ENCODE results near the gene HCFC1. TPM values are rescaled to one million over a fixed set of nuclear protein-coding genes. Genes with fewer than 3 reads are reported as not detected.

The HCFC1 gene
- total and polyA plus RNA-seq, 2 experiments from 2014 or later, result 12.6 to 26.4 TPM

DNA sequence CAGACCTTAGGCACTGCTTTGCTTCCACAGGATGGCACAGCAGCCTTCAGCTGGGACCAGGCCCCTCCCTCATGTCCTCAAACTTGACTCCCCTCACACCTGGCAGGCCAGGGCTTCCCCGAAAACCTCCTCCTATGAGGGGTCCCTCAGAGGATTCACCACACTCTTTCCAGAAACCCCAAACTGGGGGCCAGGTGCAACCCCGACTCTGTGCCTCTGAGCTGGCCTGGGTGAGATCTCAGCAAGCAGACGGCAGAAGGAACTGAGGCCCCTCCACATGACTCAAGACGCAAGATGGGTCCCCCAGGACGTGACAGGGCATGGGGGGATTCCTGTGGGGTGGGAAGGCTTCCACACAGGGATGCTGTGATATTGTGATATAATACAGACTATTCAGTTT lies 6.2 kb downstream of the HCFC1 start:
- no peak overlapping the region for H3K4me3 ChIP-seq
- no peak for DNase-seq
- H3K9me2 ChIP-seq (ENCODE audit: insufficient read depth), result no peaks in the 10 kb centered on the region
- H3K27ac ChIP-seq, result no peak overlapping the region
- no peaks in the 10 kb centered on the region for H3K27me3 ChIP-seq (replicated peaks; ENCODE audit: insufficient read depth)
- H3K9ac ChIP-seq, result no peak overlapping the region
- TF ChIP-seq EZH2phosphoT487 (IDR thresholded peaks at IDR 0.05; ENCODE audit: insufficient read depth, low read depth) (no peak), EZH2 (IDR thresholded peaks at IDR 0.05; ENCODE audit: insufficient read depth, poor library complexity, severe bottlenecking) (no peak)
- no peak overlapping the region for H3K4me2 ChIP-seq (ENCODE audit: unreplicated experiment)
- no peak overlapping the region for H2AFZ ChIP-seq
- in situ Hi-C loops (cut with MboI), result no loop called here
- H3K36me3 ChIP-seq (ENCODE audit: low read depth), result no peaks in the 10 kb centered on the region; the same call in 1 of the 2 replicates
- peaks cover 85% of the 10 kb centered on the region for H3K79me2 ChIP-seq (ENCODE audit: insufficient read depth)
- no peaks in the 10 kb centered on the region for H3K9me3 ChIP-seq (ENCODE audit: low read depth)
- 80 to 91% methylated on average over 4 to 5 of the region's 5 CpGs for WGBS, 2 experiments (ENCODE audit: low coverage in 1 of 2, low lambda C conversion rate in 2 of 2, missing lambda C conversion rate in 2 of 2)
- H4K20me1 ChIP-seq (ENCODE audit: insufficient read depth), result no peaks in the 10 kb centered on the region
- peaks cover 24% of the 10 kb centered on the region for H3K4me1 ChIP-seq (ENCODE audit: insufficient read depth)
- 0 out of 2 replicates have a peak, but pooled peaks cover 4% of the 10 kb centered on the region for H3F3A ChIP-seq (ENCODE audit: insufficient read depth)

DNA sequence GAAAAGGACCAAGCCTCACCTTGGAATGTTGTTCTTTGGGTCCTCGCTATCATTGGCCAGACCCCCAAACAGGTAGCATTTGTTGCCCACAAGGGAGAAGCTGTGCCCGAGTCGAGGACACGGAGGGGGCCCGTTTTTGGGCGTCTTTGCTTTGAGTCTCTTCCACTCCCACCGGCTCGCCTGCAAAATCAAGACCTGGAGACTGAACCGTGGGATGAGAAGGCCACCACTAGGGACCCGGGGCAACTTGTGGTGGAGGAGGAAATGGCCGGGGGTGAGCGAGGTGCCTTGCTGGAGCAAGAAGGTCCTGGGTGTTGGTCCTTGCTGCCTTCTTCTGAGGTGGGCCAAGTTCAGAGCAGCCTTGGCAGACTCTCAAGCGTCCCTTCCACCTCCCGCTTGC lies 7.5 kb downstream of the HCFC1 start:
- H3K4me3 ChIP-seq, result no peak overlapping the region
- no peak overlapping the region for H2AFZ ChIP-seq
- peaks cover 24% of the 10 kb centered on the region for H3K4me1 ChIP-seq (ENCODE audit: insufficient read depth)
- no peaks in the 10 kb centered on the region for H3K9me2 ChIP-seq (ENCODE audit: insufficient read depth)
- TF ChIP-seq EZH2phosphoT487 (IDR thresholded peaks at IDR 0.05; ENCODE audit: insufficient read depth, low read depth) (no peak), EZH2 (IDR thresholded peaks at IDR 0.05; ENCODE audit: insufficient read depth, poor library complexity, severe bottlenecking) (no peak)
- H4K20me1 ChIP-seq (ENCODE audit: insufficient read depth), result no peaks in the 10 kb centered on the region
- H3K27ac ChIP-seq, result no peak overlapping the region
- H3K27me3 ChIP-seq (replicated peaks; ENCODE audit: insufficient read depth), result no peaks in the 10 kb centered on the region
- H3K4me2 ChIP-seq (ENCODE audit: unreplicated experiment), result no peak overlapping the region
- in situ Hi-C loops (cut with MboI), result no loop called here
- H3F3A ChIP-seq (ENCODE audit: insufficient read depth), result no peaks in the 10 kb centered on the region
- WGBS, 2 experiments (ENCODE audit: low coverage in 1 of 2, low lambda C conversion rate in 2 of 2, missing lambda C conversion rate in 2 of 2), result 88 to 93% methylated on average over 8 to 13 of the region's 14 CpGs
- no peak for DNase-seq
- no peak overlapping the region for H3K9ac ChIP-seq
- peaks cover 76% of the 10 kb centered on the region for H3K79me2 ChIP-seq (ENCODE audit: insufficient read depth)
- no peaks in the 10 kb centered on the region; the same call in 1 of the 2 replicates for H3K36me3 ChIP-seq (ENCODE audit: low read depth)
- H3K9me3 ChIP-seq (ENCODE audit: low read depth), result no peaks in the 10 kb centered on the region

- Histone ChIP-seq H3K79me2 (ENCODE audit: insufficient read depth) (peaks cover 70% of the 10 kb centered on the region), H3K36me3 (ENCODE audit: low read depth) (no peaks in the 10 kb centered on the region; the same call in 1 of the 2 replicates), H3K9ac (no peak overlapping the region), H3K27ac (no peak overlapping the region), H2AFZ (no peak overlapping the region), H3F3A (ENCODE audit: insufficient read depth) (no peaks in the 10 kb centered on the region), H3K4me3 (no peak overlapping the region), H3K27me3 (replicated peaks; ENCODE audit: insufficient read depth) (no peaks in the 10 kb centered on the region), H3K9me2 (ENCODE audit: insufficient read depth) (no peaks in the 10 kb centered on the region), H3K4me1 (ENCODE audit: insufficient read depth) (peaks cover 19% of the 10 kb centered on the region), H3K9me3 (ENCODE audit: low read depth) (no peaks in the 10 kb centered on the region), H4K20me1 (ENCODE audit: insufficient read depth) (no peaks in the 10 kb centered on the region), H3K4me2 (ENCODE audit: unreplicated experiment) (no peak overlapping the region)
- no peak for DNase-seq
- no peak for TF ChIP-seq EZH2 (IDR thresholded peaks at IDR 0.05; ENCODE audit: insufficient read depth, poor library complexity, severe bottlenecking)
- TF ChIP-seq EZH2phosphoT487 (IDR thresholded peaks at IDR 0.05; ENCODE audit: insufficient read depth, low read depth), result no peak
- in situ Hi-C loops (cut with MboI), result no loop called here
- whole genome bisulfite sequencing, 2 experiments (ENCODE audit: low coverage in 1 of 2, low lambda C conversion rate in 2 of 2, missing lambda C conversion rate in 2 of 2), result 100% methylated on average over 2 to 10 of the region's 12 CpGs
Observed at GRCh38 chrX:153963546-153963945, 8.1 kb downstream of the HCFC1 start.

DNA sequence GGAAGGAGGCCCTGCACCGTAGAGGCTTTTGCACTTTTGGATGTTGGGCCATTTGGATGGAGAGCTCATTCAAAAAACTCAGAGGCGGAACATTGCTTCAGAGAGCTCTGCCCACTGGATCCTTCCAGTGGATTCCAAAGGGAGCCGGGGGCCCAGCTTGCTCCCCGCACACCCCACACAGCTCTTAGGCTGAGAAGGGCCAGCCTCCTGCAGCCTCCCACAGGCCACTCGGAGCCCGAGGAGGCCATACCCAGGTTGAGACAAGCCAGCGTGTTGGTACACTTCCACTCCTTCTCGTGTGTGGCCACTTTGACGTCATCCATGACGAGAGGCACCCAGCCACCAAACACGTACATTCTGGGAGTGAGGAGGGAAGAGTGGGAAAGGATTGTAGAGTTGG lies 10.3 kb downstream of the HCFC1 start:
- TF ChIP-seq EZH2phosphoT487 (IDR thresholded peaks at IDR 0.05; ENCODE audit: insufficient read depth, low read depth) (no peak), EZH2 (IDR thresholded peaks at IDR 0.05; ENCODE audit: insufficient read depth, poor library complexity, severe bottlenecking) (no peak)
- no peaks in the 10 kb centered on the region for H3K27me3 ChIP-seq (replicated peaks; ENCODE audit: insufficient read depth)
- no peaks in the 10 kb centered on the region; the same call in 1 of the 2 replicates for H3K36me3 ChIP-seq (ENCODE audit: low read depth)
- no peak overlapping the region for H3K4me3 ChIP-seq
- H3F3A ChIP-seq (ENCODE audit: insufficient read depth), result no peaks in the 10 kb centered on the region
- peaks cover 5% of the 10 kb centered on the region; the same call in 1 of the 2 replicates for H3K4me1 ChIP-seq (ENCODE audit: insufficient read depth)
- H3K79me2 ChIP-seq (ENCODE audit: insufficient read depth), result peaks cover 48% of the 10 kb centered on the region
- no peaks in the 10 kb centered on the region for H3K9me3 ChIP-seq (ENCODE audit: low read depth)
- no peak overlapping the region for H2AFZ ChIP-seq
- H4K20me1 ChIP-seq (ENCODE audit: insufficient read depth), result no peaks in the 10 kb centered on the region
- DNase-seq, result no peak
- no peak overlapping the region for H3K27ac ChIP-seq
- in situ Hi-C loops (cut with MboI), result no loop called here
- no peak overlapping the region for H3K4me2 ChIP-seq (ENCODE audit: unreplicated experiment)
- no peaks in the 10 kb centered on the region for H3K9me2 ChIP-seq (ENCODE audit: insufficient read depth)
- H3K9ac ChIP-seq, result no peak overlapping the region
- WGBS, 2 experiments (ENCODE audit: low coverage in 1 of 2, low lambda C conversion rate in 2 of 2, missing lambda C conversion rate in 2 of 2), result 91 to 93% methylated on average over 9 to 11 of the region's 11 CpGs

- no peaks in the 10 kb centered on the region for H4K20me1 ChIP-seq (ENCODE audit: insufficient read depth)
- no peak for DNase-seq
- H3K27me3 ChIP-seq (replicated peaks; ENCODE audit: insufficient read depth), result no peaks in the 10 kb centered on the region
- H3K9ac ChIP-seq, result no peak overlapping the region
- no peaks in the 10 kb centered on the region for H3F3A ChIP-seq (ENCODE audit: insufficient read depth)
- peaks cover under 1% of the 10 kb centered on the region; the same call in 1 of the 2 replicates for H3K4me1 ChIP-seq (ENCODE audit: insufficient read depth)
- no peaks in the 10 kb centered on the region for H3K9me2 ChIP-seq (ENCODE audit: insufficient read depth)
- H3K9me3 ChIP-seq (ENCODE audit: low read depth), result no peaks in the 10 kb centered on the region
- 95 to 96% methylated on average over 13 to 22 of the region's 22 CpGs for WGBS, 2 experiments (ENCODE audit: low coverage in 1 of 2, low lambda C conversion rate in 2 of 2, missing lambda C conversion rate in 2 of 2)
- H2AFZ ChIP-seq, result no peak overlapping the region
- no peak overlapping the region for H3K4me3 ChIP-seq
- H3K4me2 ChIP-seq (ENCODE audit: unreplicated experiment), result no peak overlapping the region
- H3K27ac ChIP-seq, result no peak overlapping the region
- TF ChIP-seq EZH2phosphoT487 (IDR thresholded peaks at IDR 0.05; ENCODE audit: insufficient read depth, low read depth), result no peak
- TF ChIP-seq EZH2 (IDR thresholded peaks at IDR 0.05; ENCODE audit: insufficient read depth, poor library complexity, severe bottlenecking), result no peak
- in situ Hi-C loops (cut with MboI), result no loop called here
- H3K36me3 ChIP-seq (ENCODE audit: low read depth), result no peaks in the 10 kb centered on the region; the same call in 1 of the 2 replicates
- peaks cover 43% of the 10 kb centered on the region for H3K79me2 ChIP-seq (ENCODE audit: insufficient read depth)
Observed at GRCh38 chrX:153960786-153961185, 10.8 kb downstream of the HCFC1 start.
